ENCODE results near the gene SLC39A3.

Gene SLC39A3

GRCh38 chr19:2703077-2703437 is 36.8 kb downstream of the SLC39A3 start:
- no peak for DNase-seq (ENCODE audit: low read depth)

GRCh38 chr19:2702170-2703076 is 37.4 kb downstream of the SLC39A3 start, which contains the start of gene GNG7:
TSS of gene GNG7 (minus strand) at chr19:2702694. CDS start at chr19:2520688, 182,006 bp downstream.
- DNase-seq (ENCODE audit: low read depth), result no peak

DNA sequence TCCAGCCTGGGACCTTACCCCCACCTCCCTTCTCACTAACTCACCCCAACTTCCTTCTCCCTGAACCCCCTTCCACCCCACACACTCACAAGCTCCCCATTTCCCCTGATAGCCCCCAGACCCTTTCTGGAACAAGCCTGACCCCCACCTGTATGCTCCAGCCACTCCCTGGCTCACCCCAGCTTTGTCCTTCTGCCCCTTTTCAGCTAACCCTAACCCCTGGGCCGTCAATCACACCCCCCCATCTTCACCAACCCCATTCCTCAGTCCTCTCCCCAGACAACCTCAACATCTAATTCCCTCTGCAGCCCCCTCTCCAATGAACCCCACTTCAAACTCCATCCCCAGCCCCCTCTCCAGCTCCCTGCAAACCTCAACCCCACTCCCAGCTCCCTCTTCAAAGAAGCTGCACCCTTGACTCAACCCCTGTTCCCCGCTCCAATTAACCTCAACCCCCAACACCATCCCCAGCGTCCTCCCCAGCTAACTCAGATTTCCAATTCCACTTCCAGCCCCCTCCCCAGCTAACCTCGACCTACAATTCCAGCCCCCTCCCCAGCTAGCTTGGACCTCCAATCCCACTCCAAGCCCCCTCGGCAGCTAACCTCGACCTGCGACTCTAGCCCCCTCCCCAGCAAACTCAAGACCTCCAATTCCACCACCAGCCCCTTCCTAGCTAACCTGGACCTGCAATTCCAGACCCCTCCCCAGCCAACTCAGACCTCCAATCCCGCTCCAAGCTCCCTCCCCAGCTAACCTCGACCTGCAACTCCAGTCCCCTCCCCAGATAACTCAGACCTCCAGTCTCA is 38.3 kb downstream of the SLC39A3 start:
- DNase-seq (ENCODE audit: low read depth), result no peak

- no peak for DNase-seq (ENCODE audit: low read depth)
These were observed 39.0 kb downstream of the SLC39A3 start for GRCh38 chr19:2700660-2701360.

- no peak for DNase-seq (ENCODE audit: low read depth)
These were observed 40.2 kb downstream of the SLC39A3 start for GRCh38 chr19:2699413-2700140.

DNA sequence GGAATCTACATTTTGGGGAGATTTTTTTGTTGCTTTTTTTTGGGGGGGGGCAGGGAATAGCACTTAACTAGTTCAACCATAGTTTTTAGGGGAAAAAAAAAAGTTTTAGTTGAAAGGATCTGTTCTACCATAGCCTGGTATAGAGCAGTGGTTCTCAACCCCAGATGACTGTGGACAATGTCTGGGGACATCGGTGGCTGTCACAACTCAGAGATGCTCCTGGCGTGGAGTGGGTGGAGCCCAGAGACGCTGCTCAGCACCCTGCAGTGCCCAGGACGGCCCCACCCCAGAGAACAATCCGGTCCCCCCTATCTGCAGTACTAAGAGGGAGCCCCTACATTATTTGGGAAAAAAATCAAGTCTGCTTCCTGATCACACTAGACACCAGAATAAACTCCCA is 45.6 kb downstream of the SLC39A3 start:
- no peak for DNase-seq (ENCODE audit: low read depth)

DNA sequence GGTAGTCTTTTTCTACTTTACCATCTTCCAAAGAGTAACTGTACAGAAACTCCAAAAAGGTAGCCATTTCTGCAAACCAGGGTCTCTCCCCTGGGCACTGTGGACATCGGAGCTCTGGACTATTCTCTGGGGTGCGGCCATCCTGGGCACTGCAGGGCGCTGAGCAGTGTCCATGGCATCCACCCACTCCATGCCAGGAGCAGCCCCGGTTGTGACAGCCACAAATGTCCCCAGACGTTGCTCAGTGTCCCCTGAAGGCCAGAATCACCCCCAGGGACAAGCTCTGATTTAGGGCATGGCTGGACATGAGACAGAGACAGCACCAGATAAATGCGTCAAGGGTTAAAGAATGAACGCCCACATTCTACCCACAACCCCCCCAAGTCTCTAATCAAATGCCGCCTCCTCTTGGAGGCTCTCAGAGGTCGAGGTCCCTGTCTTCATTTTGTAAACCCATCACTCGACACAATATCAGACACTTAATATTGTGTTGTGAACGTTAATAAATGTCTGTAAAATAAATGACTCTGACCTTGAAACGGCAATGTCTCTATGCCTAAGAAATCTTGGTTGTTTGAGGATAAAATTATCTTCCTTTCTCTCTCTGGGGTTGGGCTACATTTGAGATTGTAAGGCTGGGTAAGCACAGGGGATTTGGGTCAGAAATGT is 46.2 kb downstream of the SLC39A3 start:
- no peak for DNase-seq (ENCODE audit: low read depth)

- no peak for DNase-seq (ENCODE audit: low read depth)
These were observed 47.9 kb downstream of the SLC39A3 start for GRCh38 chr19:2691951-2692350.

DNA sequence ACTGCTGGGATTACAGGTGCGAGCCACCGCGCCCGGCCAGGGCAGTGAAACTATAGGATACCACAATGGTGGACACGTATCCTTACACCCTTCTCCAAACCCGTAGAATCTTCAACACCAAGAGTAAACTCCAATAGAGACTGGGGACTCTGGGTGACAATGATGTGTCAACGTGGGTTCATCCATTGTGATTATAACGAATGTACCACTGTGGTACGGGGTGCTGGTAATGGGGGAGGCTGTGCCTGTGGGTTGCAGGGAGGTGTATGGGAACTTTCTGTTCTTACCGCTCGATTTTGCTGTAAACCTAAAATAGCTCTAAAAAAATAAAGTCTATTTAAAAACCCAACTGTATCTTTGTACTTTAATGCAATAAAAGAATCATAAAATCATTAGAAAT is 49.0 kb downstream of the SLC39A3 start:
- DNase-seq (ENCODE audit: low read depth), result no peak

GRCh38 chr19:2686360-2686759 is 53.5 kb downstream of the SLC39A3 start:
- DNase-seq (ENCODE audit: low read depth), result no peak

GRCh38 chr19:2685204-2685704 is 54.6 kb downstream of the SLC39A3 start:
- no peak for DNase-seq (ENCODE audit: low read depth)

DNA sequence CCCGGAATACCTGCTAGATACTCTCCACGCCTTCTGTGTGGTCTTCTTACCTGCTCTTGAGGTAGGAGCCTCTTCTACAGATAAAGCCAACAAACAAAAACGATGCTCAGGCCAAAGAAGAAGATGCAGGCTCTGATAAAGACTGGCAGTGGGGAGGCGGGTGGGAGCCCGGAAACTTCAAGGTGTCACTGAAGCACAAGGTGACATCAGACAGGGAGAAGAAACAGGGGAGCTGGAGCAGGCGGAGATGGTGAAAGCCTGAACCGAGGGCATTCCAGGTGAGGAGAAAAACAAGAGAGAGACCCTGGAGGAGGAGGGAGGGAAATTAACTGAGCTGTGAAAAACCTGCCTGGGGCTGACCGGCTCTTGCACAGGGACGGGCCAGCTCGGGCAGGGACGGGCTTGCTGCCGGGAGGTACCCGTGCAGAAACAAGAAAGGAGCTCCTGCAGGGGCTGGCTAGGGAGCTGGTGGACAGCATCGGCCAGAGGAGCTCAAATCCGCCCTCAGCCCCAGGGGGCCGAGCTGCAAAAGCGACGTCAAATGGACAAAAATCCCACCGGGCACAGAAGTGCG is 56.3 kb downstream of the SLC39A3 start:
- no peak for DNase-seq (ENCODE audit: low read depth)

All from non-pigmented ciliary epithelial cell (primary cell).